Measurements from ENCODE around the gene DLGAP1.
A peak's percentile ranks its signal among the peaks of the same experiment; 100 is the strongest.

The DLGAP1 gene

GRCh38 chr18:3777122-3777521, 678.0 kb downstream of the DLGAP1 start:
- no peak overlapping the region for H3K27ac ChIP-seq
- no peak for TF ChIP-seq ZFX (IDR thresholded peaks at IDR 0.05; ENCODE audit: borderline replicate concordance)
- TF ChIP-seq, protein P1, sequence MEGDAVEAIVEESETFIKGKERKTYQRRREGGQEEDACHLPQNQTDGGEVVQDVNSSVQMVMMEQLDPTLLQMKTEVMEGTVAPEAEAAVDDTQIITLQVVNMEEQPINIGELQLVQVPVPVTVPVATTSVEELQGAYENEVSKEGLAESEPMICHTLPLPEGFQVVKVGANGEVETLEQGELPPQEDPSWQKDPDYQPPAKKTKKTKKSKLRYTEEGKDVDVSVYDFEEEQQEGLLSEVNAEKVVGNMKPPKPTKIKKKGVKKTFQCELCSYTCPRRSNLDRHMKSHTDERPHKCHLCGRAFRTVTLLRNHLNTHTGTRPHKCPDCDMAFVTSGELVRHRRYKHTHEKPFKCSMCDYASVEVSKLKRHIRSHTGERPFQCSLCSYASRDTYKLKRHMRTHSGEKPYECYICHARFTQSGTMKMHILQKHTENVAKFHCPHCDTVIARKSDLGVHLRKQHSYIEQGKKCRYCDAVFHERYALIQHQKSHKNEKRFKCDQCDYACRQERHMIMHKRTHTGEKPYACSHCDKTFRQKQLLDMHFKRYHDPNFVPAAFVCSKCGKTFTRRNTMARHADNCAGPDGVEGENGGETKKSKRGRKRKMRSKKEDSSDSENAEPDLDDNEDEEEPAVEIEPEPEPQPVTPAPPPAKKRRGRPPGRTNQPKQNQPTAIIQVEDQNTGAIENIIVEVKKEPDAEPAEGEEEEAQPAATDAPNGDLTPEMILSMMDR (IDR thresholded peaks at IDR 0.05), result no peak

DNA sequence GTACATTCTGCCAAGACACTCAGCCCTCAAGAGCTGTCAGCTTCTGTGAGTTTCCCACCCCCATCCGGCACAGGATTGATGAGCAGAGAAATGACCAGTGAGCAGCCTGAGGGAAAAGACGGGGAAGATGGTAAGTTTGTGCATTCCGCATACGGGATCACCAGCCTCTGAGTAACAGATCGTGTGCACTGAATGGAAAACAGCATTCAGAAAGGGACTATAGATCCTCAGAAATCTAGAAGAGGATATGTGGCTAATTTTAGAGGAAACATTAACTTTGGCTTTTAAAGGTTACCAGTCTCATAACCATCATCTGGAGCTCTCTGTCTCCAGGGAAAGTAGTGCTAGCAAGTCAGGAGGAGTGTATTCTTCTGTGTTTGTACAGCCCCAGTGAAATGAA, 679.1 kb downstream of the DLGAP1 start:
- no peak for TF ChIP-seq ZFX (IDR thresholded peaks at IDR 0.05; ENCODE audit: borderline replicate concordance)
- TF ChIP-seq, protein P1 (IDR thresholded peaks at IDR 0.05), result no peak
- H3K27ac ChIP-seq, result no peak overlapping the region

- no peak for TF ChIP-seq ZFX (IDR thresholded peaks at IDR 0.05; ENCODE audit: borderline replicate concordance)
- TF ChIP-seq, protein P1 (IDR thresholded peaks at IDR 0.05), result 0 out of 2 replicates have a peak, but pooled peaks have one; percentile 10
Measured at GRCh38 chr18:3773303-3773702, 681.8 kb downstream of the DLGAP1 start.

GRCh38 chr18:3771121-3771971, 683.8 kb downstream of the DLGAP1 start:
- no peak for TF ChIP-seq ZFX (IDR thresholded peaks at IDR 0.05; ENCODE audit: borderline replicate concordance)
- TF ChIP-seq, protein P1 (IDR thresholded peaks at IDR 0.05), result peak; percentile 98
- H3K27ac ChIP-seq, result no peak overlapping the region

More at GRCh38 chr18:3773303-3773702, 681.8 kb downstream of the DLGAP1 start:
- H3K27ac ChIP-seq, result no peak overlapping the region

- H3K27ac ChIP-seq, result no peak overlapping the region
- TF ChIP-seq ZFX (IDR thresholded peaks at IDR 0.05; ENCODE audit: borderline replicate concordance), result no peak
- TF ChIP-seq, protein P1 (IDR thresholded peaks at IDR 0.05), result no peak
Measured at GRCh38 chr18:3761266-3761665, 693.8 kb downstream of the DLGAP1 start.

DNA sequence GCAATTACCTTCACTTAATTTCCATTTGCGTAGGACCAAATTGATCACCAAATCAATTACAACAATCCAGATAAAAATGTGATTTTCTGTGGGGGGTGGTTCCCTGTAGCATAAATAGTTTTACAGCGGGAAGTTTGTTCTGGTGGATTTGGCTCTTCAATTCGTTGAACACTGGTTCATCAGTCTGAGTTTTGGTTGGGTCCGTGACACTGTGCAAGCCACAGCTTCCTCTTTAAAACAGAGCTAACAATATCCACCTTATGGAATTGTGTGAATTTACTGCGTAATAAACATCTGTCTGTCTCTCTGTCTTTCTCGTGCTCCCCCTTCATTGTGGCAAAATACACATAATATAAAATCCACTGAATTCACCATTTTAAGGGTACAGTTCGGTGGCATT, 694.4 kb downstream of the DLGAP1 start:
- TF ChIP-seq ZFX (IDR thresholded peaks at IDR 0.05; ENCODE audit: borderline replicate concordance), result no peak
- TF ChIP-seq, protein P1 (IDR thresholded peaks at IDR 0.05), result no peak
- no peak overlapping the region for H3K27ac ChIP-seq

- no peak overlapping the region for H3K27ac ChIP-seq
- TF ChIP-seq ZFX (IDR thresholded peaks at IDR 0.05; ENCODE audit: borderline replicate concordance), result no peak
- TF ChIP-seq, protein P1 (IDR thresholded peaks at IDR 0.05), result no peak
Measured at GRCh38 chr18:3759099-3759498, 696.0 kb downstream of the DLGAP1 start.
